Measurements from ENCODE around the gene NFYA.
"Not testable (repeated sequence)": the region's sequence is repeated elsewhere in the genome, so short reads cannot be mapped to it uniquely, and the experiment has no call there.

NFYA gene

GRCh38 chr6:41097467-41098090 lies 24.8 kb downstream of the NFYA start:
- Histone ChIP-seq H3K4me3 (ENCODE audit: low read length) (no peak overlapping the region), H3K36me3 (ENCODE audit: insufficient read depth, low read depth, low read length) (peaks cover 82% of the 10 kb centered on the region), H3K9ac (ENCODE audit: low read depth, low read length) (no peak overlapping the region), H3K4me1 (ENCODE audit: insufficient read depth, low read length) (no peaks in the 10 kb centered on the region), H3K27me3 (ENCODE audit: insufficient read depth, low read length) (no peaks in the 10 kb centered on the region), H3K9me3 (ENCODE audit: insufficient read depth, low read depth, low read length) (no peaks in the 10 kb centered on the region), H3K27ac (ENCODE audit: low read length) (no peak overlapping the region)

GRCh38 chr6:41098366-41098765 lies 25.6 kb downstream of the NFYA start:
- no peak overlapping the region for H3K4me3 ChIP-seq (ENCODE audit: low read length)
- H3K36me3 ChIP-seq (ENCODE audit: insufficient read depth, low read depth, low read length) = peaks cover 74% of the 10 kb centered on the region
- H3K27ac ChIP-seq (ENCODE audit: low read length) = no peak overlapping the region

GRCh38 chr6:41100871-41101287 lies 28.1 kb downstream of the NFYA start:
- Histone ChIP-seq H3K9me3 (ENCODE audit: insufficient read depth, low read depth, low read length) (no peaks in the 10 kb centered on the region), H3K27me3 (ENCODE audit: insufficient read depth, low read length) (no peaks in the 10 kb centered on the region), H3K9ac (ENCODE audit: low read depth, low read length) (no peak overlapping the region), H3K4me3 (ENCODE audit: low read length) (no peak overlapping the region), H3K27ac (ENCODE audit: low read length) (no peak overlapping the region), H3K4me1 (ENCODE audit: insufficient read depth, low read length) (no peaks in the 10 kb centered on the region), H3K36me3 (ENCODE audit: insufficient read depth, low read depth, low read length) (peaks cover 49% of the 10 kb centered on the region)

More at GRCh38 chr6:41098366-41098765, 25.6 kb downstream of the NFYA start:
- Histone ChIP-seq H3K9me3 (ENCODE audit: insufficient read depth, low read depth, low read length) (no peaks in the 10 kb centered on the region), H3K27me3 (ENCODE audit: insufficient read depth, low read length) (no peaks in the 10 kb centered on the region), H3K9ac (ENCODE audit: low read depth, low read length) (no peak overlapping the region), H3K4me1 (ENCODE audit: insufficient read depth, low read length) (no peaks in the 10 kb centered on the region)

- Histone ChIP-seq H3K9ac (ENCODE audit: low read depth, low read length) (no peak overlapping the region), H3K36me3 (ENCODE audit: insufficient read depth, low read depth, low read length) (peaks cover 19% of the 10 kb centered on the region), H3K4me1 (ENCODE audit: insufficient read depth, low read length) (no peaks in the 10 kb centered on the region), H3K9me3 (ENCODE audit: insufficient read depth, low read depth, low read length) (no peaks in the 10 kb centered on the region), H3K4me3 (ENCODE audit: low read length) (no peak overlapping the region), H3K27ac (ENCODE audit: low read length) (no peak overlapping the region), H3K27me3 (ENCODE audit: insufficient read depth, low read length) (no peaks in the 10 kb centered on the region)
These were observed 31.1 kb downstream of the NFYA start for GRCh38 chr6:41103847-41104246.

- Histone ChIP-seq H3K4me1 (ENCODE audit: insufficient read depth, low read length) (no peaks in the 10 kb centered on the region), H3K27me3 (ENCODE audit: insufficient read depth, low read length) (no peaks in the 10 kb centered on the region), H3K36me3 (ENCODE audit: insufficient read depth, low read depth, low read length) (no peaks in the 10 kb centered on the region), H3K9me3 (ENCODE audit: insufficient read depth, low read depth, low read length) (no peaks in the 10 kb centered on the region), H3K27ac (ENCODE audit: low read length) (no peak overlapping the region), H3K9ac (ENCODE audit: low read depth, low read length) (no peak overlapping the region), H3K4me3 (ENCODE audit: low read length) (no peak overlapping the region)
These were observed 38.2 kb downstream of the NFYA start for GRCh38 chr6:41111017-41111416.

GRCh38 chr6:41115027-41115426 lies 42.3 kb downstream of the NFYA start:
- H3K27ac ChIP-seq (ENCODE audit: low read length); H3K36me3 ChIP-seq (ENCODE audit: insufficient read depth, low read depth, low read length); H3K27me3 ChIP-seq (ENCODE audit: insufficient read depth, low read length); H3K4me1 ChIP-seq (ENCODE audit: insufficient read depth, low read length); H3K4me3 ChIP-seq (ENCODE audit: low read length); H3K9ac ChIP-seq (ENCODE audit: low read depth, low read length); H3K9me3 ChIP-seq (ENCODE audit: insufficient read depth, low read depth, low read length): not testable (repeated sequence)

- H3K4me1 ChIP-seq (ENCODE audit: insufficient read depth, low read length) = no peaks in the 10 kb centered on the region
- no peak overlapping the region for H3K9ac ChIP-seq (ENCODE audit: low read depth, low read length)
- no peaks in the 10 kb centered on the region for H3K27me3 ChIP-seq (ENCODE audit: insufficient read depth, low read length)
- no peak overlapping the region for H3K27ac ChIP-seq (ENCODE audit: low read length)
- no peak overlapping the region for H3K4me3 ChIP-seq (ENCODE audit: low read length)
- no peaks in the 10 kb centered on the region; the same call in 1 of the 2 replicates for H3K36me3 ChIP-seq (ENCODE audit: insufficient read depth, low read depth, low read length)
- H3K9me3 ChIP-seq (ENCODE audit: insufficient read depth, low read depth, low read length) = no peaks in the 10 kb centered on the region
These were observed 46.7 kb downstream of the NFYA start for GRCh38 chr6:41119508-41119907.

- Histone ChIP-seq H3K4me1 (ENCODE audit: insufficient read depth, low read length) (no peaks in the 10 kb centered on the region), H3K9ac (ENCODE audit: low read depth, low read length) (no peak overlapping the region), H3K36me3 (ENCODE audit: insufficient read depth, low read depth, low read length) (no peaks in the 10 kb centered on the region; the same call in 1 of the 2 replicates), H3K4me3 (ENCODE audit: low read length) (no peak overlapping the region), H3K9me3 (ENCODE audit: insufficient read depth, low read depth, low read length) (no peaks in the 10 kb centered on the region), H3K27me3 (ENCODE audit: insufficient read depth, low read length) (no peaks in the 10 kb centered on the region), H3K27ac (ENCODE audit: low read length) (no peak overlapping the region)
These were observed 47.3 kb downstream of the NFYA start for GRCh38 chr6:41120058-41120457.

- Histone ChIP-seq H3K9ac (ENCODE audit: low read depth, low read length) (no peak overlapping the region), H3K4me1 (ENCODE audit: insufficient read depth, low read length) (no peaks in the 10 kb centered on the region), H3K36me3 (ENCODE audit: insufficient read depth, low read depth, low read length) (no peaks in the 10 kb centered on the region; the same call in 1 of the 2 replicates), H3K27me3 (ENCODE audit: insufficient read depth, low read length) (no peaks in the 10 kb centered on the region), H3K9me3 (ENCODE audit: insufficient read depth, low read depth, low read length) (no peaks in the 10 kb centered on the region), H3K27ac (ENCODE audit: low read length) (no peak overlapping the region), H3K4me3 (ENCODE audit: low read length) (no peak overlapping the region)
These were observed 49.6 kb downstream of the NFYA start for GRCh38 chr6:41122373-41122772.

GRCh38 chr6:41122918-41123317 lies 50.1 kb downstream of the NFYA start:
- Histone ChIP-seq H3K36me3 (ENCODE audit: insufficient read depth, low read depth, low read length) (no peaks in the 10 kb centered on the region; the same call in 1 of the 2 replicates), H3K4me3 (ENCODE audit: low read length) (no peak overlapping the region), H3K4me1 (ENCODE audit: insufficient read depth, low read length) (no peaks in the 10 kb centered on the region), H3K9me3 (ENCODE audit: insufficient read depth, low read depth, low read length) (no peaks in the 10 kb centered on the region), H3K27ac (ENCODE audit: low read length) (no peak overlapping the region), H3K9ac (ENCODE audit: low read depth, low read length) (no peak overlapping the region), H3K27me3 (ENCODE audit: insufficient read depth, low read length) (no peaks in the 10 kb centered on the region)

- no peak overlapping the region for H3K27ac ChIP-seq (ENCODE audit: low read length)
- H3K9ac ChIP-seq (ENCODE audit: low read depth, low read length) = no peak overlapping the region
- H3K4me1 ChIP-seq (ENCODE audit: insufficient read depth, low read length) = no peaks in the 10 kb centered on the region
- H3K9me3 ChIP-seq (ENCODE audit: insufficient read depth, low read depth, low read length) = no peaks in the 10 kb centered on the region
- H3K4me3 ChIP-seq (ENCODE audit: low read length) = no peak overlapping the region
- no peaks in the 10 kb centered on the region for H3K27me3 ChIP-seq (ENCODE audit: insufficient read depth, low read length)
- no peaks in the 10 kb centered on the region; the same call in 1 of the 2 replicates for H3K36me3 ChIP-seq (ENCODE audit: insufficient read depth, low read depth, low read length)
These were observed 52.5 kb downstream of the NFYA start for GRCh38 chr6:41125282-41125681.

- H3K9me3 ChIP-seq (ENCODE audit: insufficient read depth, low read depth, low read length) = no peaks in the 10 kb centered on the region
- no peak overlapping the region for H3K4me3 ChIP-seq (ENCODE audit: low read length)
- H3K36me3 ChIP-seq (ENCODE audit: insufficient read depth, low read depth, low read length) = no peaks in the 10 kb centered on the region
- H3K27me3 ChIP-seq (ENCODE audit: insufficient read depth, low read length) = no peaks in the 10 kb centered on the region
- no peak overlapping the region for H3K9ac ChIP-seq (ENCODE audit: low read depth, low read length)
- H3K27ac ChIP-seq (ENCODE audit: low read length) = no peak overlapping the region
- H3K4me1 ChIP-seq (ENCODE audit: insufficient read depth, low read length) = no peaks in the 10 kb centered on the region
These were observed 59.5 kb downstream of the NFYA start for GRCh38 chr6:41132254-41132653.
